Measurements from ENCODE around the gene MEPCE.

- TF ChIP-seq CTCF (IDR thresholded peaks at IDR 0.05) = no peak
- no peak for TF ChIP-seq POLR2A (IDR thresholded peaks at IDR 0.05)
These were observed 8.5 kb downstream of the MEPCE start for GRCh38 chr7:100438172-100438571.

Measured in stomach (tissue), 4 donors.